Activated CD4-positive, alpha-beta T cell treated with anti-CD3 and anti-CD28 coated beads for 48 hours (primary cell): Measurements from ENCODE around the gene BCAS4.

ENCODE experiments used
- DNase-seq: peaks from one replicate; pipeline ENCODE4 v3.0.0-alpha.2; 2020

Gene BCAS4

DNA sequence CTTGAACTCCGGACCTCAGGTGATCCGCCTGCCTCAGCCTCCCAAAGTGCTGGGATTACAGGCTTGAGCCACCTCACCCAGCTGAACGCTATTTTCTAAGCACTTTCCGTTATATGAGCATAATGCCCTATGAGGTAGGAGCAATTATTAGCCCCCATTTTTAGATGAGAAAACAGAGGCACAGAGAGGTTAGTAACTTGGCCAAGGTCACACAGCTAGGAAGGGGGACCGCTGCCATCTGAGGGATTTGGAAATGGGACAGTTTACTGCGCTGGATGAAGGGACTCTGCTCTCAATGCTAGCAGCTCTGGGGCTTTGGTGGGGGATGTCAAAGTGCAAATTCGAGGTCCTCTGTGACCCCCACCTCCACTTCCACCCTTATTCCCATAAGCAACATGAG, 62.5 kb downstream of the BCAS4 start:
- DNase-seq: no peak

DNA sequence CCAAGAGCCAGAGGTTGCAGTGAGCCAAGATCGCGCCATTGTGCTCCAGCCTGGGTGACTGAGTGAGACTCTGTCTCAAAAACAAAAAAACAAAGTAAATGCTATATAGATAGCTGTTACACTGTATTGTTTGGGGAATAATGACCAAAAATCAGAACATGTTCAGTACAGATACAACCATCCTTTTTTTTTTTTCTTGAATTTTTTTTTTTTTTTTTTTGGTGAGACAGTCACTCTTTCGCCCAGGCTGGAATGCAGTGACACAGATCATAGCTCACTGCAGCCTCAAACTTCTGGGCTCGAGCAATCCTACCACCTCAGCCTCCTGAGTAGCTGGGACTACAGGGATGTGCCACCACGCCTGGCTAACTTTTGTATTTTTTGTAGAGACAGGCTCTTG, 63.7 kb downstream of the BCAS4 start:
- no peak for DNase-seq

DNA sequence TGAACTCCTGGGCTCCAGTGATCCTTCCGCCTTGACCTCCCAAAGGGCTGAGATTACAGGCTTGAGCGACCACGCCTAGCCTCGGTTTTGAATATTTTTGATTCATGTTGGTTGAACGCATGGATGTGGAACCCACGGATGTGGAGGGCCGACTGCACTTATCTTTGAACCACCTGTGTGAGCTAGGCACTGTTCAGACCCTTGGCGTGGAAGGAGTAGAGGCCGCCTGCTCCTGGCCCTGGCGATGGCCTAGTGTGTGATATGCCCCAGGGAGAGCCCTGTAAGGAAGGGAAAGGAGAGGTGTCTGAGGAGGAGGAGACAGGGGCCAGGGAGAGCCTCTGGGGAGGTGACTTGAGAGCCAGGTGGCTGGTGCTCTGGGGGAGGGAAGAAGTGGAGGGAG, 64.3 kb downstream of the BCAS4 start:
- DNase-seq: no peak

DNA sequence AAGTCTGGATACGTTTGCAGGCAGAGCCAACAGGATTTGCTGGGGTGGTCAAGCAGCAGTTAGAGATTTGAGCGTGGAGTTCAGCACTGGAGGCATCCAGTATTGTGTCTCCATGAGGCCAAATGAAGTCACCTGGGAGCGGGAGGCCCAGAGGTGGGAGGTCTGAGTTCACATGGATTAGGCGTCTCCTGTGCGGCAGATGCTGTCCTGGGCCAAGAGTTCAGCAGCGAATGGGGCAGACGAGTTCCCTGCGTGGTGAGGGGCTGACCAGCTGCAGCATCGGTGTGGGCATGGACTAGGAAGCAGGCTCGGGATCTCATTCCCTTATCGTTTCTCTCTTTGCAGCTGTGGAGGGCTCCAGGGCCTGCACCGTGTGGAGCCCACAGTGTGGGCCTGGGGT, 66.2 kb downstream of the BCAS4 start:
- DNase-seq: no peak

DNA sequence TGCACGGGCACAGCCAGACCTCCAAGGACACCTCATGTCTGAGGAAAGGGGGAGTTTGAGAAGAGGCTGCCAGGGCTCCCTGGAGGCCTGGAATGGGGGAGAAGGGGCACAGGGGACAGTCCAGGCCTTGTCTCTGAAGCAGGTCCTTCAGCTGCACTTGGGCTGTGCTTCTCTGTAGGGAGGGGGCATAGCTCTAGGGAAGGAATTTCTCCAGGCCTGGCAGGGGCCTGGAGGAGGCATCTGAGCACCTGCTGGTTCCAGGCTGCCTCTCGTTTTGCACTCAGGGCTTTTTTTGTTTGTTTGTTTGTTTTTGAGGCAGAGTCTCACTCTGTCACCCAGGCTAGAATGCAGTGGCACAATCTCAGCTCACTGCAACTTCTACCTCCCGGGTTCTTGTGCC, 67.7 kb downstream of the BCAS4 start:
- DNase-seq: no peak

GRCh38 chr20:50865114-50865513, 70.3 kb downstream of the BCAS4 start:
- DNase-seq: no peak

DNA sequence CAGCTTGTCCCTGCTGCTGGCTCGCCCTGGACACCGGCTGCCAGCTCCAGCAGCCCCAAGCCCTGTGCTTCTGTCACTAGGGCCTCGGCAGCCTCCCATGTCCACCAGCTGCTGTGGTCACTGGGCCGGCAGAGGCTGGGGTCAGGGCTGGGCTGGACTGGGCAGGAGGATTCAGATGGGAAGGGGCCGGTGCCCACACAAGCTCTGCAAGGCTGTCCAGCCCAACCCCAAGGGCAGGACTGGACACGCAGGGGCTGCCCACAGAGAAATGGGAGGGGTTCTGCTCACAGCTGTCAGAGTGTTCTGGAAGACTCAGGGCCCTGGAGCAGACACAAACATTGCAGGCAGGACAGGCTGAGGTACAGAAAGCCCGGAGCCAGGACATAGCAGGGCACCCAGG, 70.7 kb downstream of the BCAS4 start:
- DNase-seq: no peak

DNA sequence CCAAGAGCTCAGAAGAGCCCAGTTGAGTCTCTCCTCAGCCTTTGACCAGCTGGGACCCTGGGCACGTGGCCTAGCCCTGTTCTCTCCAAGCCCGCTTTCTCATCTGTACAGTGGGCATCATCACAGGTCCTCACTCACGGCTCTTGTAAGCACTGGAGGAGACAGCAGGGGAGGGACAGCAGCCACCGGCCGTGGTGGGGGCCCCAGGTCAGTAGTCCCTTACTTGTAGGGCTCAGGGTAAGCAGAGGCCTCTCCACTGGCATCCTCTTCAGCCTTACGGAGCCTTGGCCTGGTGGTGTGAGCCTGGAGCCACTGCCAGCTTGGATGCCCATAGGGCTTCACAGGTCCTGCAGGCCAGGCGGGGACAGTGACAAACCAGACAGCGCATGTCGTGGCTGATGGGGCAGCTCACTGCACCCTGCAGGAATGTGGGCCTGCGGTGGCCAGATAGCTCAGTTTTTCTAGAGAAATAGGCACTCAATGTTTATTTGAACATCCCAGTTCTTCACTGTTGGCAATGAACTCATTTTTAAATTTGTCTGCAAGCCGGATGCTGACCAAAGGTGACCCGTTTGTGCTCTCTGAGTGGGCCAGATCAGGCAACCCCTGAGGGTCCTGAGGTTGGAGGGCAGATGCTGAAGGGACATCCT, 71.3 kb downstream of the BCAS4 start:
- no peak for DNase-seq

- DNase-seq: no peak
Observed at GRCh38 chr20:50866831-50867230, 72.0 kb downstream of the BCAS4 start.

- no peak for DNase-seq
Observed at GRCh38 chr20:50867805-50868204, 72.9 kb downstream of the BCAS4 start.

- no peak for DNase-seq
Observed at GRCh38 chr20:50868509-50869495, 73.9 kb downstream of the BCAS4 start.

DNA sequence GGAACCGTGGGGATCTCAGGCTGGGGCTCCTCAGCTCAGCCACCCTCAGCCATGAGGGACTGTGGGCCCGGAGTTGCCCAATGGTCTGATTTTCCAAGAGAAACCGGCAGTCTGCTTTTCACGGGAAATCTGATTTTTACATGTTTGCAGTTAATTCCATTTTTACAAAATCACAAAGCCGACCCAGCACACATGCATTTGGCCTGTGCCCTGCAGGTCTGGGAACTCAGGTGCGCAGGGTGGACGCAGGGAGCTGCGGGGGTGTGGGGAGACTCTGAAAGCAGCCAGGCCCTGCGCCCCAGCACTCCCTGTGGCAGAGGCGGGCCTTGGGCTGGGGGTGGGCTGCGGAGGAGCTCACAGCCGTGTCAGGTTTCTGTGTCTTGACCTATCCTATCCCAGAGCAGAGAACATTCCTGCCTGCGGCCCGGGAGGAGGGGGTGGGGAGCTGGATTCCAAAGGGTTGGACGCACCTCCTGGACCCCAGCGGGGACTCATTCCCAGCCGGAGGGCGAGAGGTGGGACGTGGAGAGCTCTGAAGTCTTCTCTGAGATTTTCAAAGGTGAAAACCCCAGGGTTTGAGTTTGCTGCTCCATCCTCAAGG, 75.8 kb downstream of the BCAS4 start:
- no peak for DNase-seq

- no peak for DNase-seq
Observed at GRCh38 chr20:50872560-50873425, 77.9 kb downstream of the BCAS4 start.

- DNase-seq: no peak
Observed at GRCh38 chr20:50873585-50873984, 78.7 kb downstream of the BCAS4 start.

DNA sequence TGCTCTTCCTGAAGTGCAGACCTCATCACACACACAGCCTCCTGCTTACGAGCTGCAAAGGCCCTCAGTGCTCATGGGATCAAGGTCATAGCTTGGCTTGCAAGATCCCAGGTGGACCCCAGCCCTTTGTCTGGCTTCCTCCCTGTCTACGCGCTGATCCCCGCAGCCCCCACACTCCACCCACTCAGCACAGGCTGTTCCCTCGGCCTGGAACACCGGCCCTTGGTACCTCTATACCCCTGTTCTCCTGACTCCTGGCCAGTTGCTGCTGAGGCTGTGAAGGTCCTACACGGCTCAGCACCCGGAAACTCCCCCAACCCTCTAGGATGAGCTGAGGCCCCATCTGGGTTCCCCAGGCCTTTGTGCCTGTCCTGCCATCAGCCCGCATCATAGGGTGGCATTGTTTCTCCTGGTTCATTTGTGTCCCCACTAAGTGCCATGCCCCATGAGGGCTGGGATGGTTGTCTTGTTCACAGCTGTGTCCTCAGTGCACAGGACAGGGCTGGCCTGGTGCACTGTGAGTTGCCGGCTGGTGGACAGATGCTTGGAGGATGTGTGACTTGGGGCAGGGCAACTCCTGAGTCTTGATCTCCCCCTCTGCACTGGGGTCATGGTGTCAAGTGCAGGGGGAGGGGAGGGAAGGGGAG, 79.4 kb downstream of the BCAS4 start:
- DNase-seq: no peak

DNA sequence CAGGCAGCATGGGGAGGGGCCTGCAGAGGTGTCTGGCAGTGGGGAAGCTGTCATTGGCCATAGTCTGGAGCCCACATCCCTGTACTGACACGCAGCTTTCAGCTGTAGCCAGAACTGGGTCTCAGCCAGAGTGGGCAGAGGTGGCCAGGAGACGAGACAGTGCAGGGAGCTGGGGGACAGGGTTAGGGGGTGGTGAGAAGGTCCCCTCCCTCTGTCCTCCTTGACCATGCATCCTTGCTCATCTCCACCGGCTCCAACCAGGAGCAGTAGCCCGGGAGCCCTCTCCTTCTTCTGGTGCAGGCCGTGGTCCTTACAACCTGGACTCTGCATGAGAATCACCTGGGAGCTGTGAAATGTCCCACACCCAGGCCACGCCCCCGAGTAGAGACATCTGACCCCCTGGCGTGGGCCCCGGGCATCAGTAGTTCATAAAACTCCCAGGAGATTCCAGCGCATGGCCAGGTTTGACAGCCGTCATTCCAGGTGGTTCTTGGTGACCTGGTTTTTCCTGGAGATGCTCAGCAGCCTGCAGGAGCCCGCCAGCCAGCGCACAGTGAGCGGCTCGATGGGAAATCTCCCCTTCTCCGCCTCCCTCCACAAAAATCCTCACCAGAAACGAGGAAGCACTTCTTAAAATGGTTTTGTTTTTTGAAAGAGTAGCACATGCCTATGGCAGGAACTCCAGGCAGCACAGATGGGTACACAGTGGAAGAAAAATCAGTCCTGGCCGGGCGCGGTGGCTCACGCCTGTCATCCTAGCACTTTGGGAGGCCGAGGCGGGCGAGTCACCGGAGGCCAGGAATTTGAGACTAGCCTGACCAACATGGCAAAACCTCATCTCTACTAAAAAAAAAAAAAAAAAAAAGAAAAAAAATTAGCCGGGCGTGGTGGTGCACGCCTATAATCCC, 80.2 kb downstream of the BCAS4 start:
- no peak for DNase-seq

DNA sequence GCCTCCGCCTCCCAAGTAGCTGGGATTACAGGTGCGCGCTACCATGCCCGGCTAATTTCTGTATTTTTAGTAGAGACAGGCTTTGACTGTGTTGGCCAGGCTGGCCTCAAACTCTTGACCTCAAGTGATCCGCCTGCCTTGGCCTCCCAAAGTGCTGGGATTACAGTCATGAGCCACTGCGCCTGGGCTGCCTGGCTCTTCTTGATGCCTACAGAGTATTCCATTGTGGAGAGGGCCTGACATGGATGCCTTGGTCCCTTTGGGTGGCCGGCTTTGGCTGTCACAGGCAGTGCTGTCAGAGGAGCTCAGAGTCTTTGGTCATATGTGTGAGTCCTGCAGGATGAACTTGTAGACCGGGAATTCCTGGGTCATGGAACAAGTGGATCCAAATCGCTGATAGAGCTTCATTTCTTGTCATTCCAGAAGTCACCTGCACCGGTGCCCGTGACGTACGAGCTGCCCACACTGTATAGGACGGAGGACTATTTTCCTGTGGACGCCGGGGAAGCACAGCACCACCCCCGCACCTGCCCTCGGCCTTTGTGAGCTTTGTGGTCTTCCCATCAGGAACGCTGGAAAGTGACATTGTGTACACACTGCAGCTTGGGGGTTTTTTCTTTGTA, 81.3 kb downstream of the BCAS4 start:
- no peak for DNase-seq

- no peak for DNase-seq
Observed at GRCh38 chr20:50876816-50877215, 82.0 kb downstream of the BCAS4 start.

DNA sequence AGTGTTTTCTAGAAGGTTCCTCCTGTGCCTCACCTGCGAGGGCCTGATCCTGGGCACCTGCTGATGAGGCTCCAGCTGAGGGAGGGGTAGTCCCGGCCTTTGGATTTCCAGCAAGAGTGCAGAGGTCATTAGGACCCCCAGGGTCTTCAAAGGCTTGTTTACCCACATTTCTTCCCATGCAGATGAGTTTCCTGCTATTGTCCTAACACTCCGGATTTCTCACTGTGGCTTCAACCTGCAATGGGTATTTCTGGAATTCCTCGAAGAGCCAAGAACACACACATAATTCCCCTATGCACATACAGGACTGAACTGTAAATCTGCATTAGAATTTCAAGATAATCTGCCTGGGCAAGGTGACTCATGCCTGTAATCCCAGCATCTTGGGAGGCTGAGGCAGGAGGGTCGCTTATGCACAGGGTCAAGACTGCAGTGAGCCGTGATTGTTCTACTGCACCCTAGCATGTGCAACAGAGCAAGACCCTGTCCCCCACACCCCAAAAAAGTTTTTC, 82.4 kb downstream of the BCAS4 start:
- DNase-seq: no peak
